Activated naive CD4-positive, alpha-beta T cell treated with anti-CD3 and anti-CD28 coated beads, Interleukin-2, amount 50 U/mL, for 24 hours (primary cell): Measurements from ENCODE around the gene AHCYL2.
"Not testable (repeated sequence)": the region's sequence is repeated elsewhere in the genome, so short reads cannot be mapped to it uniquely, and the experiment has no call there.

Experiments used
- H3K27ac Mint-ChIP-seq: one replicate; pipeline ENCODE4 v1.8.0; 2021; ENCODE audit warnings: mild to moderate bottlenecking, mixed read lengths
- H3K27me3 Mint-ChIP-seq: one replicate; pipeline ENCODE4 v1.8.0; 2021; ENCODE audit warnings: mixed read lengths
- H3K36me3 Mint-ChIP-seq: one replicate; pipeline ENCODE4 v1.8.0; 2021; ENCODE audit warnings: mixed read lengths
- H3K4me1 Mint-ChIP-seq: one replicate; pipeline ENCODE4 v1.8.0; 2021; ENCODE audit warnings: mixed read lengths
- H3K4me3 Mint-ChIP-seq: one replicate; pipeline ENCODE4 v1.8.0; 2021; ENCODE audit warnings: mild to moderate bottlenecking, mixed read lengths
- H3K9me3 Mint-ChIP-seq: one replicate; pipeline ENCODE4 v1.8.0; 2021; ENCODE audit warnings: mixed read lengths

Gene AHCYL2

GRCh38 chr7:129367700-129368388 is 143.0 kb downstream of the AHCYL2 start:
- Mint-ChIP-seq H3K4me1 (peaks cover 26% of the 10 kb centered on the region), H3K27me3 (no peaks in the 10 kb centered on the region), H3K4me3 (no peak overlapping the region)

GRCh38 chr7:129368389-129368986 is 143.7 kb downstream of the AHCYL2 start:
- Mint-ChIP-seq H3K4me1 (peaks cover 28% of the 10 kb centered on the region), H3K9me3 (no peaks in the 10 kb centered on the region)

More at GRCh38 chr7:129367700-129368388, 143.0 kb downstream of the AHCYL2 start:
- no peaks in the 10 kb centered on the region for H3K9me3 Mint-ChIP-seq
- no peaks in the 10 kb centered on the region for H3K36me3 Mint-ChIP-seq
- H3K27ac Mint-ChIP-seq, result no peak overlapping the region

GRCh38 chr7:129369447-129369846 is 144.6 kb downstream of the AHCYL2 start:
- peaks cover 32% of the 10 kb centered on the region for H3K4me1 Mint-ChIP-seq
- not testable (repeated sequence) for H3K4me3 Mint-ChIP-seq, H3K36me3 Mint-ChIP-seq, H3K27me3 Mint-ChIP-seq, H3K9me3 Mint-ChIP-seq, H3K27ac Mint-ChIP-seq

More at GRCh38 chr7:129368389-129368986, 143.7 kb downstream of the AHCYL2 start:
- no peak overlapping the region for H3K4me3 Mint-ChIP-seq
- no peaks in the 10 kb centered on the region for H3K27me3 Mint-ChIP-seq
- no peak overlapping the region for H3K27ac Mint-ChIP-seq
- no peaks in the 10 kb centered on the region for H3K36me3 Mint-ChIP-seq

- H3K4me3 Mint-ChIP-seq, result no peak overlapping the region
Observed at GRCh38 chr7:129370812-129371211, 146.0 kb downstream of the AHCYL2 start.

GRCh38 chr7:129371487-129371886 is 146.7 kb downstream of the AHCYL2 start:
- Mint-ChIP-seq H3K36me3 (no peaks in the 10 kb centered on the region), H3K4me1 (peaks cover 32% of the 10 kb centered on the region), H3K9me3 (no peaks in the 10 kb centered on the region), H3K4me3 (no peak overlapping the region), H3K27me3 (no peaks in the 10 kb centered on the region), H3K27ac (peak overlapping the region; percentile 51)

More at GRCh38 chr7:129370812-129371211, 146.0 kb downstream of the AHCYL2 start:
- H3K27me3 Mint-ChIP-seq, result no peaks in the 10 kb centered on the region
- H3K9me3 Mint-ChIP-seq, result no peaks in the 10 kb centered on the region
- H3K4me1 Mint-ChIP-seq, result peaks cover 32% of the 10 kb centered on the region
- H3K36me3 Mint-ChIP-seq, result no peaks in the 10 kb centered on the region
- H3K27ac Mint-ChIP-seq, result no peak overlapping the region

GRCh38 chr7:129373651-129374428 is 149.0 kb downstream of the AHCYL2 start:
- Mint-ChIP-seq H3K27ac (no peak overlapping the region), H3K36me3 (no peaks in the 10 kb centered on the region), H3K4me3 (no peak overlapping the region), H3K27me3 (no peaks in the 10 kb centered on the region), H3K9me3 (no peaks in the 10 kb centered on the region), H3K4me1 (peaks cover 26% of the 10 kb centered on the region)

- Mint-ChIP-seq H3K4me1 (peaks cover 22% of the 10 kb centered on the region), H3K27ac (no peak overlapping the region), H3K36me3 (peaks cover 4% of the 10 kb centered on the region), H3K4me3 (no peak overlapping the region), H3K9me3 (no peaks in the 10 kb centered on the region), H3K27me3 (no peaks in the 10 kb centered on the region)
Observed at GRCh38 chr7:129375141-129375938, 150.5 kb downstream of the AHCYL2 start.

- Mint-ChIP-seq H3K4me1 (peaks cover 22% of the 10 kb centered on the region), H3K27ac (no peak overlapping the region), H3K9me3 (no peaks in the 10 kb centered on the region), H3K36me3 (peaks cover 4% of the 10 kb centered on the region), H3K27me3 (no peaks in the 10 kb centered on the region), H3K4me3 (no peak overlapping the region)
Observed at GRCh38 chr7:129376076-129376777, 151.4 kb downstream of the AHCYL2 start.

- Mint-ChIP-seq H3K4me1 (peaks cover 26% of the 10 kb centered on the region), H3K27ac (peak overlapping the region; percentile 17), H3K4me3 (no peak overlapping the region), H3K27me3 (no peaks in the 10 kb centered on the region), H3K36me3 (peaks cover 7% of the 10 kb centered on the region), H3K9me3 (no peaks in the 10 kb centered on the region)
Observed at GRCh38 chr7:129376778-129377700, 152.2 kb downstream of the AHCYL2 start.

GRCh38 chr7:129381710-129382484 is 157.1 kb downstream of the AHCYL2 start:
- Mint-ChIP-seq H3K27ac (no peak overlapping the region), H3K4me1 (peaks cover 12% of the 10 kb centered on the region), H3K4me3 (no peak overlapping the region), H3K9me3 (no peaks in the 10 kb centered on the region), H3K27me3 (no peaks in the 10 kb centered on the region), H3K36me3 (peaks cover 14% of the 10 kb centered on the region)

- Mint-ChIP-seq H3K9me3 (no peaks in the 10 kb centered on the region), H3K27ac (peak overlapping the region; percentile 3), H3K4me1 (peaks cover 5% of the 10 kb centered on the region), H3K36me3 (peaks cover 17% of the 10 kb centered on the region), H3K27me3 (no peaks in the 10 kb centered on the region), H3K4me3 (no peak overlapping the region)
Observed at GRCh38 chr7:129383542-129384132, 158.8 kb downstream of the AHCYL2 start.

- peaks cover 13% of the 10 kb centered on the region for H3K36me3 Mint-ChIP-seq
- no peak overlapping the region for H3K4me3 Mint-ChIP-seq
- no peak overlapping the region for H3K27ac Mint-ChIP-seq
- no peaks in the 10 kb centered on the region for H3K27me3 Mint-ChIP-seq
- no peaks in the 10 kb centered on the region for H3K9me3 Mint-ChIP-seq
- H3K4me1 Mint-ChIP-seq, result peaks cover 5% of the 10 kb centered on the region
Observed at GRCh38 chr7:129385116-129385515, 160.3 kb downstream of the AHCYL2 start.

- Mint-ChIP-seq H3K4me1 (peaks cover 5% of the 10 kb centered on the region), H3K27me3 (no peaks in the 10 kb centered on the region), H3K27ac (no peak overlapping the region), H3K36me3 (peaks cover 12% of the 10 kb centered on the region), H3K9me3 (no peaks in the 10 kb centered on the region), H3K4me3 (no peak overlapping the region)
Observed at GRCh38 chr7:129385598-129385997, 160.8 kb downstream of the AHCYL2 start.
